Amniotic stem cell (primary cell): ENCODE measurements around the gene SHC1.
"Not testable (repeated sequence)": the region's sequence is repeated elsewhere in the genome, so short reads cannot be mapped to it uniquely, and the experiment has no call there.

Experiments used
- DNase-seq: peaks from one replicate; lab custom pipeline; 2025; lab: John Stamatoyannopoulos, UW

The SHC1 gene

GRCh38 chr1:154995301-154995983 is 24.9 kb upstream of the SHC1 start:
- peak; percentile 56 for DNase-seq

DNA sequence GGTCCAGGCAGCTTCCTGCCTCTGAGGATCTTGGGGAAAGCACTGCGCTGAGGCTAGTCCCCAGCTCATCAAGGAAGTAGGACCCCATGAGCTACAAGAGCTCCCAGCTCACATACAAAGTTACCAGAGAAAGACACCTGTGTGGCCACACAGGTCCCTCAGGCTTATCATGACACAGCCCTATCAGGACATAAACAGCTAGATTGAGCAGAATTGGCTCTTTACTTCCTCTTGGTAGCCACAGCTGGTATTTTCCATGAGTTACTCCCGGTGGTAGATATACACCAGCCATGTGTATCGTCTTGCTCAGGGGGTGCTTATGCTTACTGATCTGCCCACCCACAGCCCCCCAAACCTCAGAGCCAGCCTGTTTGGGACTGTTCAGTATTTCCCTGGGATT is 24.0 kb upstream of the SHC1 start:
- DNase-seq = no peak

- DNase-seq = no peak
Measured at GRCh38 chr1:154994269-154994587, 23.7 kb upstream of the SHC1 start.

DNA sequence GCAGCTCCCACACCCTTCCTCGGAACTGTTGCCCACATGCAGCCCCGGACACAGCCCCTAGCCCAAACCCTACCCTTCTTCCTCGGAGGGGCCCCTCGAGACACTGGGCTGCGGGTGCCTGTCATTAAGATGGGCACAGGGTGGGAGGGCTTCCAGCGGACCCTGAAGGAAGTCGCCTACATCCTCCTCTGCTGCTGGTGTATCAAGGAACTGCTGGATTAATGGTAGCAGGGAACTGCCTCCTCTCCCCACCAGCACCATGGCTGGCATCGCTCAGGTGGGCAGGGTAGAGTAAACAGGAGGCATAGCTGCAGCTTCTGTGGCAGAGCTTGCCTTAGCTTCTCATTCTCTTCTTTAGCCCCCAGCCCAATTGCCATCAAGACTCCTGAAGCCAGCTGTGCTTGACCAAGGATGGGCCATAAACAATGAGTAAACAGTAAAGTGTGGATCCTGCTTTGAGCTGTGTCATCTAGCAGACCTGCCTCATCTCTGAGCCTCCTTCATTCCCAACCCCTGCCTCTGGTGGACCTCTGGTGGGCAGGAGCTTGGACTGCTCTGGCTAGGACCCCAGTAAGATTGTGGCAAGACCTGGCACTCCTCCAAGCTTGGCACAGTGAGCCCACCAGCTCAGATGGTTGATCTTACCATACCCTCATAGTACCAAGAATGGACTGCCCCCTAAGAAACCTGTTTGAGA is 23.2 kb upstream of the SHC1 start, which contains the start of gene LENEP:
Gene LENEP, plus strand, starts transcription at position 15 of the 697 bp plus-strand sequence. Its CDS starts 22 bp downstream, at position 37.
- DNase-seq = no peak

DNA sequence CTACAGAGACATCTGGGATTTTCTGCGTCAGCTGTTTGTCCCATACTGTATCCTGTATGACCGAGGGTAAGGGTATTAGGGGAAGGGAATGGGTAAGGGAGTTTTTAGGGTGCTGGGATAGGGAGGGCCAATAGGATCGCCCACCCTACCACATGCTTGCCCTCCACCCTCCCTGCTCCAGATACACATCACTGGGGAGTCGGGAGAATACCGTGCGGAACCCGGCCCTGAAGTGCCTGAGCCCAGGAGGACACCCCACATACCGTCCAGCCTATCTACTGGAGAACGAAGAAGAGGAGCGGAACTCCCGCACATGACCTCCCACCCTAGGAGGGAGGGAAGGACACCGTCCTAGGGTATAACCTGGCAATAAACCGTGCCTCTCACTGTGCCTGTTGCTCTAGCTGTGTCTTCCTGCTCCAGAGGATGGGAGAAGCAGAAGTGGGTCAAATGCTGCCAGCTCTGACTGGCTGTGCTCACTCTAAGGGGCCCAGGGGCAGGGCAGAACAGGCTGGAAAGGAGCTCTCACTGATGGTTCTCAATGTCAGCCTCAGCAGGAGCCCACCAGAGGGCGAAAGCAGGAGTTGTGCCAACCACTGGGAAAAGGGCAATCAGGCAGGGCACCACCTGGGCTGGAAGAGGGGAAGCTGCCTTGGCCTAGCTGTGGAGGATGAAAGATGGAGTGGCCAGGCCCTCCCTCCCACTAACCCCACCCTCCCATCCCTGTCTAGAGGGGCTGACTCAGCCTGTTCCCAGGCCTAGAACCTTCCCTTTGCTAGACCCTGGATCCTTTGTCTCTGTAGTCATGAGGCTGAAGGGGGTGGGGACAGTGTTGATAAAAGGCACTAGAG is 22.4 kb upstream of the SHC1 start:
- DNase-seq = no peak

DNA sequence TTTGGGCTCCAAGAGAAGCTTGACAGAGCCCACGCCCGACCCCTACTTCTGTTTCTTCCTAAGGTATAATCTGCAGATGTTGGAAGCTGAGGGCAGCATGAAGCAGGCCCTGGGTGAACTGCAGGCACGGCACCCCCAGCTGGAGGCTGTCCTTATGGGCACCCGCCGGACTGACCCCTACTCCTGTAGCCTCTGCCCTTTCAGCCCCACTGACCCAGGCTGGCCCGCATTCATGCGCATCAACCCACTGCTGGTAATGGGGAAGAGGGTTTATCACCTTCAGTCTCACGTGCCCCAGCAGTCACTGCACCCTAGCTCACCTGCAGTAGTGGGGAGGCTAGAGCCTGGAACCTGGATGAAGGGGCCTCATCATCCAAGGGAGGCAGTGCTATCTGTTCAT is 19.7 kb upstream of the SHC1 start:
- DNase-seq = no peak

GRCh38 chr1:154989195-154989860 is 18.8 kb upstream of the SHC1 start:
- DNase-seq = no peak

- no peak for DNase-seq
Measured at GRCh38 chr1:154988058-154988954, 17.8 kb upstream of the SHC1 start.

- no peak for DNase-seq
Measured at GRCh38 chr1:154987326-154987725, 16.8 kb upstream of the SHC1 start.

DNA sequence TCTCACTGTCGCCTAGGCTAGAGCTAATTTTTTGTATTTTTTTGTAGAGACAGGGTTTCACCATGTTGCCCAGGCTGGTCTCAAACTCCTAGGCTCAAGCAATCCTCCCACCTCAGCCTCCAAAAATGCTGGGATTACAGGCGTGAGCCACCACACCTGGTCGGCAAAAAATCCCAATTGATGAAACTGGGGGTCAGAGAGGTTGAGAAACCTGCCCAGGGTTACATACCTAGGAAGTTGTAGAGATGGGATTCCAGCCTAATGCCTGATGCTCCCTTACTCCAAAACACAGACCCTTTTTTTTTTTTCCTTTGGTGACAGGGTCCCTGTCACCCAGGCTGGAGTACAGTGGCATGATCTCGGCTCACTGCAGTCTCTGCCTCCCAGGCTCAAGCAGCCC is 16.2 kb upstream of the SHC1 start:
- DNase-seq = not testable (repeated sequence)

GRCh38 chr1:154983776-154984466 is 13.4 kb upstream of the SHC1 start:
- DNase-seq = no peak

DNA sequence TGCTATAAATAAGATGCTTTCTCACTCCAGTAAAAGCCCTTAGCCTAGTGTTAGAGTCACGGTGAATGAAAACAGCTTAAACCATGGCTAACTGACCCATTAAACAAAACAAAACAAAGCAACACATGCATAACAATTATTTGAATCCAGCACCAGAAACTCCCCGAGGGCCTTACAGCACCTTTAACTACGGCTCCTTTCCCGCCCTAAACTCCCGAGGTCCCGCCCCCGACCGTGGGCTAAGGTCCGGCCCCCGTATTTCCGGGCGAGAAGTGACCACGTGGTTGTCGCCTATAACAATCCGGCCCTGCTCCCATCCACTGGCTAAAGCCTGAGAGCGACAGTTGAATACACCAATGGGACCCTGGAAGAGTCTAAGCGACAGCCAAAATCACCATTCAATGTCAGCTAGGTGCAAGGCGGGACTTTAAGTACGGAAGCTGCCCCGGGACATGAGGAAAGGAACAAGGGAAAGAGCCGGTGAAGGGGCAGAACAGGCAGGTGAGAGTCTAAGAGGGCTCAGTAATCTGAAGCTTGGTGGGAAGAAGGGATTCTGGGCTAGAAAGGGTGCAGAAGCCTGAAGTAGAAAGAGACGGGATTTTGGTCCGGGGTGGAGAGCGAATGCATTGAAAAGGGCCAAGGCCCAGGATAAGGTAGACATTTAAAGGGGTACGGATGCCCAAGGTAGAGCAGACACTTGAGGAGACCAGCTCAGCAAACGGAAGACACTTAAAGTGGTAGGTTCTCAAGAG is 12.5 kb upstream of the SHC1 start, which contains the start of gene FLAD1:
Gene FLAD1, plus strand, starts transcription at position 448 of the 752 bp plus-strand sequence. CDS start 351 bp downstream, outside the sequence.
- peak; percentile 98 for DNase-seq

GRCh38 chr1:154982341-154982740 is 11.8 kb upstream of the SHC1 start:
- no peak for DNase-seq

DNA sequence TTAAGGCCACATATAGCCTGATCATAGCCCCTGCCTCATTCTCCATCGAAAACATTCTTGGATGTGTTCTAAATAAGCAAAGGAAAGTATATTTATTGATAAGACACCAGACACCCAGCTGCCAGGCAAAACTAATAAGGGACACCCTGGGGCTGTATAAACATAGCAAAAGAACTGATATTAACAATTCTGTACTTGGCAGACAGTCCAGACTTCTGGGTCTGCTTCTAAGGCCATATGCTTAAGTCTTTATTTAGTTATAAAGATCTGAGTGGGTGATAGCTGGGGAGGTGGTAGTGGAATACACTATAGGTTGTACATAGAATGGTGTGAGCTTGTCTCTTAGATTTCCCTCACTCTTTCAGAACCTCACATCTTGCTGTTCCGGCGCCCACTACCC is 7.8 kb upstream of the SHC1 start:
- DNase-seq = no peak

DNA sequence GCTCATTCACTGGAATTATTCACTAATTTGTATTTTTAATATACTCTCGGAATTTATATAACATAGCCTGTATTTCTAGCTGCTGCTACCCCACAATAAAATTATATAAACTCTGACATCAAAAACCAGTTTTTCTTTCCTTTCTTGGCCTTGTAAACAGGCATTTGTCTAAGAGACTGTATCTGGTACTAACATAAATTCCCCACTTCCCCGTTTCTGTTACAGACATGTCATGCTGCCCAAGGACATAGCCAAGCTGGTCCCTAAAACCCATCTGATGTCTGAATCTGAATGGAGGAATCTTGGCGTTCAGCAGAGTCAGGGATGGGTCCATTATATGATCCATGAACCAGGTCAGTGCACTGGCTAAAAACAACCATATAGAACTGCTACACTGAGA is 7.2 kb upstream of the SHC1 start:
- DNase-seq = not testable (repeated sequence)

GRCh38 chr1:154975409-154976059 is 5.0 kb upstream of the SHC1 start:
- no peak for DNase-seq

DNA sequence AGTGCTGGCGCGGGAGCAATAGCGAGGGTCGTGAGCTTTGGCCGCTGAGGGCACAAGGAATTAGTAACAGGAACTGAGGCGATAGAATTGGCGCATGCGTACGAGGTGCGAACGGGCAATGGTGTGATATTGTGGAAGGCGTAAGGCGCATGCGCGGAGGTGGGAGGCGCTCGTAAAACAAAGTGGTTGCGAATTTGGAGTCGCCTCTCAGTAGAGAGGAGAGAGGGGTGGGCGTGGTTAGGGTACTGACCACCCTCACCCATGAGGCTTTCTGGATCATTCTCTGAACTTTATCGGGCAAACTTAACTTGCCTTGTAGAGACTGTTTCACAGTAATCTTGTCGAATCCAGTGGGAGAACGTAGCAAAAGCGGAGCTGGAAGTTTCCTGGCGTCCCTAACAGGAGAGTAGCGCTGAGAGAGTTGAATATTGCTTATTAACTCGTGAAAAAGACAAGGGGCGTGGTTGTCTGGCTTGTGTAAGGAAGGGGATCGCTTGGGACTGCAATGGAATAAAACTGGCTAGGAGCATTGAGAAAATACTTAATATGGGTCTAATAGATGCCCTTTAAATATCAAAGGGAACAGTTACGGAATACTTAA is 4.4 kb upstream of the SHC1 start:
- peak; percentile 96 for DNase-seq

GRCh38 chr1:154974102-154974807 is 3.7 kb upstream of the SHC1 start, which contains the start of gene CKS1B:
Gene CKS1B (plus strand): TSS chr1:154974681. CDS start chr1:154974746, 65 bp downstream.
- peak; percentile 99 for DNase-seq
